Activated CD8-positive, alpha-beta memory T cell treated with anti-CD3 and anti-CD28 coated beads for 36 hours (primary cell): ENCODE measurements around the gene CAMTA1. TPM values are rescaled to one million over a fixed set of nuclear protein-coding genes. Genes with fewer than 3 reads are reported as not detected.

Experiments
- CTCF ChIA-PET: fragments of 350-600 bp; sonication (Branson Sonifier 250); formaldehyde crosslinking; loops from one replicate; lab custom pipeline; 2021; ENCODE audit warnings: antibody characterized with exemption; lab: Charles Lee
- POLR2A ChIA-PET: fragments of 350-600 bp; sonication (Branson Sonifier 250); formaldehyde crosslinking; loops from one replicate; lab custom pipeline; 2021; ENCODE audit warnings: antibody characterized with exemption; lab: Charles Lee
- total RNA-seq, 2 experiments: library from RNA; stranded (reverse); gene quantifications; one replicate each; pipeline ENCODE4 v1.2.3, GENCODE V29; 2021

The CAMTA1 gene
- total RNA-seq, 2 experiments from 2014 or later, result 66.5 to 72.5 TPM

- CTCF ChIA-PET, result interaction anchor here (0.6 kb wide), 1 partner anchor 1580 kb away, joined by 3 read pairs; no protein-coding TSS in a partner anchor
These were observed 692.3 kb downstream of the CAMTA1 start for GRCh38 chr1:7477593-7477992.

GRCh38 chr1:7478142-7478790 is 693.0 kb downstream of the CAMTA1 start:
- POLR2A ChIA-PET, result no interaction called here
- CTCF ChIA-PET, result no interaction called here

More at GRCh38 chr1:7477593-7477992, 692.3 kb downstream of the CAMTA1 start:
- POLR2A ChIA-PET, result no interaction called here

- ChIA-PET POLR2A (no interaction called here), CTCF (interaction anchor here (0.5 kb wide), 1 partner anchor 565 kb away, joined by 5 read pairs; no protein-coding TSS in a partner anchor)
These were observed 693.7 kb downstream of the CAMTA1 start for GRCh38 chr1:7478809-7479499.

- CTCF ChIA-PET, result interaction anchor here (0.5 kb wide), 1 partner anchor 565 kb away, joined by 5 read pairs; no protein-coding TSS in a partner anchor
- POLR2A ChIA-PET, result no interaction called here
These were observed 694.3 kb downstream of the CAMTA1 start for GRCh38 chr1:7479571-7479970.

GRCh38 chr1:7481194-7481593 is 695.9 kb downstream of the CAMTA1 start:
- CTCF ChIA-PET, result no interaction called here
- POLR2A ChIA-PET, result no interaction called here

GRCh38 chr1:7482077-7482476 is 696.8 kb downstream of the CAMTA1 start:
- CTCF ChIA-PET, result no interaction called here
- POLR2A ChIA-PET, result no interaction called here

GRCh38 chr1:7482772-7483495 is 697.7 kb downstream of the CAMTA1 start:
- ChIA-PET POLR2A (no interaction called here), CTCF (no interaction called here)

GRCh38 chr1:7483634-7484383 is 698.6 kb downstream of the CAMTA1 start:
- POLR2A ChIA-PET, result no interaction called here
- CTCF ChIA-PET, result no interaction called here

- CTCF ChIA-PET, result interaction anchor here (0.6 kb wide), 1 partner anchor 838 kb away, joined by 3 read pairs; no protein-coding TSS in a partner anchor
- POLR2A ChIA-PET, result no interaction called here
These were observed 700.0 kb downstream of the CAMTA1 start for GRCh38 chr1:7485086-7485780.

GRCh38 chr1:7485826-7486225 is 700.6 kb downstream of the CAMTA1 start:
- ChIA-PET POLR2A (no interaction called here), CTCF (interaction anchor here (0.6 kb wide), 1 partner anchor 839 kb away, joined by 3 read pairs; no protein-coding TSS in a partner anchor)

GRCh38 chr1:7487766-7488474 is 702.7 kb downstream of the CAMTA1 start:
- POLR2A ChIA-PET, result no interaction called here
- CTCF ChIA-PET, result no interaction called here

GRCh38 chr1:7488475-7488842 is 703.2 kb downstream of the CAMTA1 start:
- ChIA-PET CTCF (no interaction called here), POLR2A (no interaction called here)

GRCh38 chr1:7489586-7489985 is 704.3 kb downstream of the CAMTA1 start:
- POLR2A ChIA-PET, result no interaction called here
- CTCF ChIA-PET, result no interaction called here

- POLR2A ChIA-PET, result no interaction called here
These were observed 705.3 kb downstream of the CAMTA1 start for GRCh38 chr1:7490576-7490975.

GRCh38 chr1:7491109-7491817 is 706.0 kb downstream of the CAMTA1 start:
- ChIA-PET POLR2A (no interaction called here), CTCF (no interaction called here)

More at GRCh38 chr1:7490576-7490975, 705.3 kb downstream of the CAMTA1 start:
- CTCF ChIA-PET, result no interaction called here

- CTCF ChIA-PET, result no interaction called here
- POLR2A ChIA-PET, result no interaction called here
These were observed 706.5 kb downstream of the CAMTA1 start for GRCh38 chr1:7491818-7492173.

GRCh38 chr1:7493711-7494454 is 708.6 kb downstream of the CAMTA1 start:
- CTCF ChIA-PET, result no interaction called here
- POLR2A ChIA-PET, result no interaction called here
